UCSD-AML1 (cell line): ENCODE results near the gene FCAR.
"Not testable (repeated sequence)": the region's sequence is repeated elsewhere in the genome, so short reads cannot be mapped to it uniquely, and the experiment has no call there.

Source experiments
- DNase-seq: peaks from one replicate; lab custom pipeline; 2025; ENCODE audit not compliant: unreplicated experiment; lab: John Stamatoyannopoulos, UW

The FCAR gene

DNA sequence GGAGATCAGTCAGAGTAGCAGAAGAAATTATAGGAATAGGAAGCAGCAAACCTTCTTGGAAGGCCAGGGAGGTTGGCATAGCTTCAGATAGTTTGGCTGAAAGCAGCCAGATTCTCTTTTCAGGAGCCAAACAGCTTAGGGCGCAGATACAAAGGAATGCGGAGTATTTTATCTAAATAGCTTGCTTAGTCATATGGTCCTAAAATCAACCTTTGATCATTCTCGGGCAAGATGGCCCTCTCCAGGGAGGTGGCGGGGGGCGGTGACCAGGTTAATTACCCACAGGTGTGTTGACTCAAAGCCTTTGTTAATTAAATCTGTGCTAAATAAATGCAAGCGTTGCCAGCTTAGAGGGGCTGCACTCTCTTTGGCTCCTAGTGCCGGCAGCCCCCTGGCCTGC lies 19.4 kb downstream of the FCAR start:
- DNase-seq: no peak

DNA sequence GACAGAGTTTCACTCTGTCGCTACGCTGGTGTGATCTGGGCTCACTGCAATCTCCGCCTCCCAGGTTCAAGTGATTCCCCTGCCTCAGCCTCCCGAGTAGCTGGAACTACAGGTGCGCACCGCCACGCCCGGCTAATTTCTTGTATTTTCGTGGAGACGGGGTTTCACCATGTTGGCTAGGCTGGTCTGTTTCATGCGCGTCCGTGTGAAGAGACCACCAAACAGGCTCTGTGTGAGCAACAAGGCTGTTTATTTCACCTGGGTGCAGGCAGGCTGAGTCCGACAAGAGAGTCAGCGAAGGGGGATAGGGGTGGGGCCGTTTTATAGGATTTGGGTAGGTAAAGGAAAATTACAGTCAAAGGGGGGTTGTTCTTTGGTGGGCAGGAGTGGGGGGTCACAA lies 20.1 kb downstream of the FCAR start:
- not testable (repeated sequence) for DNase-seq

DNA sequence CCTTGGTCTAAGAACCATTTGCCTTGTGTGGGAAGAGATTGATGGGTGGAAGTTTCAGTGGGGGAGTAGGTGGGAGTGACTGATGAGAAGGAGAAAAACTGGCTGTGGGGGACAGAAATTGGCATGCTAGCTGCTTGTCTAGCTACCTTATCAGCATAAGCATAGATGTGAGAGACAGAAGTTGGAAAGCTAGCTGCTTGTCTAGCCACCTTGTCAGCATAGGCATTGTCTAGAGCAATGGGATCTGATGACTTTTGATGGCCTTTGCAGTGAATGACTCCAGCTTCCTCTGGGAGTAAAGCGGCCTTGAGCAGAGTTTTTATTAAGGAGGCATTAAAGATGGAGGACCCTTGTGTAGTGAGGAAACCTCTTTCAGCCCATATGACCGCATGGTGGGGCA lies 22.0 kb downstream of the FCAR start:
- no peak for DNase-seq

DNA sequence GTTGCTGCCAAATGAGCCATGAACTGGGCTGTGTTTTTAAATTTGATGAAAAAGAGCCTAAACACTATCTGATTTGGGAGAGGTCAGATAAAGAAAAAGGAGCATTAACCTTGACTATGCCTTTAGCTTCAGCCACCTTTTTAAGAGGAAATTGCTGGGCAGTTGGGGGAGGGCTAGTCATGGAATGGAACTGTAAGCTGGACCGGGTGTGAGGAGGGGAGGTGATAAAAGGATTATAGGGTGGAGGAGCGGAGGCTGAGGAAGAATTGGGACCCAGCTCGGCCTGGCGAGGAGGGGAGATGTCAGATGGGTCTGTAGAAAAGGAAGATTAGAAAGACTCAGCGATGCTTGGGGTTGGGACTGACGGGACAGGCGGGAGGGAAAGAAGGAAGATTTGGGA lies 24.6 kb downstream of the FCAR start:
- not testable (repeated sequence) for DNase-seq

DNA sequence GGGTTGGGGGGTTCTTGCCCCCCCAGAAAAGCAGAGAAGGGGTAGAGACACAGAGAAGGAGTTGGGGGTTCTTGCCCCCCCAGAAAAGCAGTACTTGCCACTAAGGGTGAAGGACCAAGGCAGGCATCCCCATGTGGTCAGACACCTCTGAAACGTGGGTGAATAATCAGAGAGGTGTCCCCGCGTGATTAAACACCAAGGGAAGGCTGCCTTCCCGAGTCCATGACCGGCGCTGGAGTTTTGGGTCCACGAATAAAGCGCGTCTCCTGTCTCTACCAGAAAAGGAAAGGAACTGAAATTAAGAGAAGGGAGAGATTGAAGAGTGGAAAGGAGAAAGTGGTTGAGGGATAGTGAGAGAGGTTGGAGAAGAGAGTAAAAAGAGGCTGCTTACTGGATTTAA lies 25.6 kb downstream of the FCAR start:
- not testable (repeated sequence) for DNase-seq

DNA sequence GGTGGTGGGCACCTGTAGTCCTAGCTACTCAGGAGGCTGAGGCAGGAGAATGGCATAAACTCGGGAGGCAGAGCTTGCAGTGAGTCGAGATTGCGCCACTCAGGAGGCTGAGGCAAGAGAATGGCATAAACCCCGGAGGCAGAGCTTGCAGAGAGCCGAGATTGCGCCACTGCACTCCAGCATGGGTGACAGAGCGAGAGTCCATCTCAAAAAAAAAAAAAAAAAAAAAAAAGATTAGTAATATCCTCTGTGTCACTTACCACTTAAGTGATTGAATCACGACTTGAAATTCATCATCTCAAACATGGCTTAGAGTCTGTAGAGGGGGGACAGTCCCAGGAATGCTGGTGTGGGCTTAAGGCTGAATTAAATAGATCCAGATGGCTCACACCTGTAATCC lies 27.1 kb downstream of the FCAR start:
- DNase-seq: not testable (repeated sequence)

DNA sequence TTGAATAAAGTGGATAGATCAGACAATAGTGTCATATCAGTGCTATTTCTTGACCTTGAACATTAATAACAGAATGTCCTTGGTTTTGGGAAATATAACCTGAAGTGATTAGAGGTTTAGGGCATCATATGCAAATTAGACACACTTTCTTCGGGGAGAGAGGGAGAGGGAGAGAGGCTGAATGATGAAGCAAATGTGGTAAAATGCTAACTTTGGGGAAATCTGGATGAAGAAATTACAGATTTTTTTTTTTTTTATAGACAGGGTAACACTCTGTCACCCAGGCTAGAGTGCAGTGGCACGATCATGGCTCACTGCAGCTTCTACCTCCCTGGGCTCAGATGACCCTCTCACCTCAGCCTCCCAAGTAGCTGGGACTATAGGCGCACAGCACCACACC lies 28.0 kb downstream of the FCAR start:
- DNase-seq: no peak

DNA sequence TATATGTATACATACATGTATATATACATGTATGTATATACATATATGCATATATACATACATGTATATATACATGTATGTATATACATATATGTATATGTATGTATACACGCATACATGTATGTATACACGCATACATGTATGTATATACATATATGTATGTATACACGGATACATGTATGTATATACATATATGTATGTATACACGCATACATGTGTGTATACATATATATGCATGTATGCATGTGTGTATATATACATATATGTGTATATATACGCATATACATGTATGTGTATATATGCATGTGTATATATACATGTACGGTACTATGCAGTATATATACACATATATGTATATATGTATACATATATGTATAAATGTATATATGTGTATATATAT lies 29.3 kb downstream of the FCAR start:
- DNase-seq: no peak

DNA sequence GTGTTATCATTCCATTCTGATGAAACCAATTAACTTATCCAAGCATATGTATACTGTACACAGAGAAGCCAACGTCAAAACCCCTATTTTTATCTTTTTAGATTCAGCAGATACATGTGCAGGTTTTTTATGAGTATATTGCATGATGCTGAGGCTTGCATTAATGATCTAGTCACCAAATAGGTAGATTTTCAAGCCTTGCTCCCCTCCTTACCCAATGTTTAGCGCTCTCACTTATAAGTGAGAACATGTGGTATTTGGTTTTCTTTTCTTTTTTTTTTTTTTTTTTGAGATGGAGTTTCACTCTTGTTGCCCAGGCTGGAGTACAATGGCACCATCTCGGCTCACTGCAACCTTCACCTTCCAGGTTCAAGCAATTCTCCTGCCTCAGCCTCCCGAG lies 30.2 kb downstream of the FCAR start:
- DNase-seq: not testable (repeated sequence)

DNA sequence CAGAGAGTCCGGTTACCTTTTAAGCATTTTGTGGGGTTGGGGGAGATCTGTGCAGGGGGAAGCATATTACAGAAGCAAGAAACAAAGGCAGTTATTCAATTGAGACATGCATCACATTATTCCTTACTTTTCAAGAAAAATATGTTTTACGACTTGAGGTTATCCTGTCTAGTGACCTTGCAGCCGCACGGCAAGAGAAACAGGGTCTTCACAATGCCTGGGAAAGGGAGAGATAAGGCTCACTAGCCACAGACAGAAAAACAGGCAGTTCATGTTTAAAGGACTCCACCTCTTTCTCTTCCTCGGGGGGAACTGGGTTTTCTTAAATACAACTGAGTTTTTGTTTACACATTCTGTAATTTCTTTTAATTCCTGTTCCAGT lies 31.4 kb downstream of the FCAR start:
- DNase-seq: no peak

DNA sequence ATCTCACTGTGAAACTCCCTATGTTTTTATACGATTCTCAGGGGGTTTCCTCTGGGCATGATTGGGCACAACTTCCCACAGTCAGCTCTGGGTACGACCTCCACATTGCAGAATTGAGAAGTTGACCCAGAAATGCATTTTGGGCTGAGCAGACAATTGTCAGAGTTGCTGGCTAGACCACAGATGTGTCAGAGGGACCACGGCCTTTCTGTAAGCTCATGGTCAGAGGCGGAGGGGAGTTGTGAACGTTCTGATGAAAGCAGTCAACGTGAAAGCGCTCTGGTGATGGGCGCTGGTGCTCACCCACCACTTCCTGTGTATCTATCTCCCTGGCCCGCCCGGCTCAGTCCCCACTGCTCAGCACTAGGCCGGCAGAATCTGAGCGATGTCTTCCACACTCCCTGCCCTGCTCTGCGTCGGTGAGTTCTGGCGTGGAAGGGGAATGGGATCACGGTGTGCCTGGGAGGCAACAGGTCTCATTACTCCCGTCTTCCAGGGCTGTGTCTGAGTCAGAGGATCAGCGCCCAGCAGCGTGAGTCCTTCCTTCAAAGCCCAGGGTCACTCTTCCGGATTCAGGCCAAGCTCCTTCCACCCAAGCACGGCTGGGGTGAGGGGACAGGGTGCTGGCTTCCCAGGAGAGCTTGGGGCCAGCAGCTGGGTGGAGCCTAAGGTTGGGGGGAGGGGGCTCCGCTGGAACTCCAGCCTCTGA lies 31.9 kb downstream of the FCAR start, which contains the start of gene NCR1:
Gene NCR1, plus strand, starts transcription at position 346 of the 709 bp plus-strand sequence. Its CDS starts 40 bp downstream, at position 386.
- DNase-seq: no peak

DNA sequence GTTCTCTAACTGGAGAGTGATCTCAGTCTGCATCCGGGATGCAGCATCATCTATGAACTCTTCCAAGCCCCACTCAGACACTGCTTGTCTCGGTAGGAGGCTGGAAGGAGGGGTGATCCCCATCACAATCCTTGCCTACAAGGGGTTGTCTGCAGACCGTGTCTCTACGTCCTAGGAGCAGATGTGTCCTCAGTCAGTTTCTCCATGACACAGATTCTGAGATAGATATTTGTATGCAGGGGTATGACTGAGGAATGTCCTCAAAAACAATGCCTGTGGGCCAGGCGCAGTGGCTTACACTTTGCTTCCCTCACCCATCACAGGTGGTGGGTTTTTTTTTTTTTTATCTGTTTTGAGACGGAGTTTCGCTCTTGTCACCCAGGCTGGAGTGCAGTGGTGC lies 32.8 kb downstream of the FCAR start:
- DNase-seq: no peak

DNA sequence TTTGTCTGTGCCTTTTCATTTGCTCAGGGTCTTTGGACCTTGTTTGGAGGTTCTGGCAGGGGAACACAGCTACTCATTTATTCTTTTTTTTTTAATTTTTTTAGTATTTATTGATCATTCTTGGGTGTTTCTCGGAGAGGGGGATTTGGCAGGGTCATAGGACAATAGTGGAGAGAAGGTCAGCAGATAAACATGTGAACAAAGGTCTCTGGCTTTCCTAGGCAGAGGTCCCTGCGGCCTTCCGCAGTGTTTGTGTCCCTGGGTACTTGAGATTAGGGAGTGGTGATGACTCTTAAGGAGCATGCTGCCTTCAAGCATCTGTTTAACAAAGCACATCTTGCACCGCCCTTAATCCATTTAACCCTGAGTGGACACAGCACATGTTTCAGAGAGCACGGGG lies 33.9 kb downstream of the FCAR start:
- DNase-seq: not testable (repeated sequence)

DNA sequence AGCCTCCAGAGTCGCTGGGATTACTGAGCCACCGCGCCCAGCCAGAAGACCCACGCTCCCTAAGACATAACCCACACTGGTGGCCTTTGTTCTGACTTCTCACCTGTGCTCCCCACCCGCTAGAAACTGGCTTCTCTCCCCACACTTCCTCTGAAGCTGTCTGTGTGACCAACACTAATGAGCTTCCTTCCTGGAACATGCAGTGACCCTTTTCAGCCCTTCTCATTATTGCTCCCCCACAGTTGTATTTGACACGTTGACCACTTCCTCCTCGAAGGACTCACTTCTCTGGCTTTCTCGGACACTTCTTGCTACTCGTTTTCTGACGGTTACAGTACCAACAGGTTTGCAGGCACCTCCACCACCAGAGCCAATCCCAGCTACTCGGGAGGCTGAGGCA lies 42.8 kb downstream of the FCAR start:
- peak; percentile 28 for DNase-seq

DNA sequence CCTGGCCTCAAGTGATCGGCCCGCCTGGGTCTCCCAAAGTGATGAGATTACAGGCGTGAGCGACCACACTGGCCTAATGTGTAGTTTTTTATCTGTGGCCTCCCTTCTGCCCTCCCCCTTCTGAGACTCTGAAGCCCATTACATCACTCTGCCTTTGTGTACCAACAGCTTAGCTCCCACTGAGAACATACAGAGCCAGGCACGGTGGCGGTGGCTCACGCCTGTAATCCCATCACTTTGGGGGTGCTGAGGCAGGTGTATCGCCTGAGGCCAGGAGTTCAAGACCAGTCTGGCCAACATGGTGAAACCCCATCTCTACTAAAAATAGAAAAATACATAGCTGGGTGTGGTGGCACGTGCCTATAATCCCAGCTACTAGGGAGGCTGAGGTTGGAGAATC lies 44.5 kb downstream of the FCAR start:
- no peak for DNase-seq

DNA sequence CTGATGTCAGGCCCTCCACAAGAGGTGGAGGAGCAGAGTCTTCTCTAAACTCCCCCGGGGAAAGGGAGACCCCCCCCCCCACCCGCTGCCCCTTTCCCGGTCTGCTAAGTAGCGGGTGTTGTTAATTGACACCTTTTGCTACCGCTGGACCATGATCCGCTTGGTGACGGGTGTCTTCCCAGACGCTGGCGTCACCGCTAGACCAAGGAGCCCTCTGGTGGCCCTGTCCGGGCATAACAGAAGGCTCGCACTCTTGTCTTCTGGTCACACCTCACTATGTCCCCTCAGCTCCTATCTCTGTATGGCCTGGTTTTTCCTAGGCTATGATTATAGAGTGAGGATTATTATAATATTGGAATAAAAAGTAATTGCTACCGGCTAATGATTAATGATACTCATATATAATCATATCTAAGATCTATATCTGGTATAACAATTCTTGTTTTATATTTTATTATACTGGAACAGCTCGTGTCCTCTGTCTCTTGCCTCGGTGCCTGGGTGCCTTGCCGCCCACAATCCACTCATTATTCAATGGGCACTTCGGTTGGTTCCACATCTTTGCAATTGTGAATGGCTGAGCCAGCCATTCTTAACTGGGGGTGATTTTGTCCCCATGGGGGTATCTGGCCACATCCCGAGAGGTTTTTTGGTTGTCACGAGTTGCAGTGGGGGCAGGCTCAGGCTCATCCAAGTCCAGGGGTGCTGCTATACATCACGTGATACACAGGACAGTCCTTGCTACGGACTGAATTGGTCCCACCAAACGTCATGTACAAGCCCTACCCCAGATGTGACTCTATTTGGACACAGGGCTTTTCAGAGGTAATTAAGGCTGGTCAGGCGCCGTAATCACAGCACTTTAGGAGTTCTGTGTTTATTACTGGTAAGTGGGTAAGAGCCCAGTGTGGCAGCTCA lies 45.9 kb downstream of the FCAR start:
- not testable (repeated sequence) for DNase-seq

DNA sequence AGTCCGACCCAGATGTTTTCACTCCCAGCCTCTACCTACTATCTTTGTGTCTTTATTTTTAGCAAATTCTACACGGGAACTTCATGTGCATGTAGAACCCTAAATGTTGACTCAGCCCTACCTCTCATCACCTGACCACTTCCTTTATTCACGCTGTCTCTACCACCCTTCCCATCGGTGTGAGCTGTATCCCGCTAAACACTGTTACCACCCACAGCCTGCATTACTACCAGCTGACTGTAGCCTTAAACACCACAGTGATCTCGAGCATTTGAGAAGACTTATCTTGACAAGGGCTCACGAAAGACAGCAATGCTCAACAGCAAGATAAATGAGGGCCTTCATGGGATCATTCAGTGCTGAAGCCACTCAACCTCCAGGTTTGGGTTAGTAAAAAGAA lies 47.0 kb downstream of the FCAR start:
- no peak for DNase-seq

DNA sequence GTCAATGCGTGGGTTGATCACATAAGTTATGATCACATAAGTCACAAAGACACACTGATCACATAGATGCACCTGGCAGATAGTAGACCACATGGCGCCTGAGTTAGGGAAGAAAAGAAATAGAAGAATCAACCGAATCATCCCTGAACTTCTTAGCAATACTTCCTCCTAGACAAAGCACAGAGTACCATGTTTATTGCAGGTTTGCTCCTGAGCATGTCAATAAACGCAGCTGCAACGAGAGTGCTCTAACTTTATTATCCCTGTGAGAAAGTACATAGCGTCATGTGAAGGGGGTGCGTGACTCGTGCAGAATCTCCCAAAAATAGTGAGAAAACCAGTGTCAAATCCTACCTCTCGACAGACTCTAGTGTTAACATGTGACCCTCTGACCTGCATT lies 49.2 kb downstream of the FCAR start:
- no peak for DNase-seq

DNA sequence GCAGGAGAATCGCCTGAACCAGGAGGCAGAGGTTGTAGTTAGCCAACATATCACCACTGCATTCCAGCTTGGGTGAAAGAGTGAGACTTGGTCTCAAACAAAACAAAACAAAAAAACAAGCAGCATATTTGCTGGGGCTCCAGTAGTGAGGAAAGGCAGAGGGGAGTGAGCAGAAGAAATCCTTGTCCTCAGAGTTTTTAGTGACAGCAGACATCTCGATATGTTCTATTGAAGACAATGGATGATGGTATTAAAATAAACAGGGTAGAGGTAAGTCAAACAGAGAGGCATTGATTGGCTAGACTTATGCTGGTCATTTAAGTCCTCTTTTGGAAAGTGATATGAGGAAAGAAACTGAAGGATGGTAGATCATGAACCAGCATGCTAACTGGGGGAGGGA lies 54.3 kb downstream of the FCAR start:
- no peak for DNase-seq

DNA sequence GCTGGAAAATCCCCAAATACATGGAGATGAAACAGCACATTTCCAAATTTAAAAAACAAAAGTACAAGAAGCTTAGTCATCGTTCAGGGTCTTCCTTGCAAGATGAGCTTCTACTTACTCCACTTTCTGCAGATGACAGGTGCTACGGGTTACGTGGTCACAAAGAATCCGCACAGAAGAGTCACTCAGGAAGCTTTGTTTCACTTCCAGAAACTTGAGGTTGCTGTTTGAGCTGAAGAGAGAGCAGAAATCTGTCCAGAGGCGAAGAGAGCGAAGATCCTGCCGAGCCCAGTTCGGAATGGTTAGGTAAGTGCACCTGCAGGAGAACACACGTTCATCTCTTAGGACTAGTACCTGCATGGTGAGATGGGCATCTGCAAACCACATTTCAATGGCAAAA lies 63.9 kb downstream of the FCAR start:
- DNase-seq: no peak

DNA sequence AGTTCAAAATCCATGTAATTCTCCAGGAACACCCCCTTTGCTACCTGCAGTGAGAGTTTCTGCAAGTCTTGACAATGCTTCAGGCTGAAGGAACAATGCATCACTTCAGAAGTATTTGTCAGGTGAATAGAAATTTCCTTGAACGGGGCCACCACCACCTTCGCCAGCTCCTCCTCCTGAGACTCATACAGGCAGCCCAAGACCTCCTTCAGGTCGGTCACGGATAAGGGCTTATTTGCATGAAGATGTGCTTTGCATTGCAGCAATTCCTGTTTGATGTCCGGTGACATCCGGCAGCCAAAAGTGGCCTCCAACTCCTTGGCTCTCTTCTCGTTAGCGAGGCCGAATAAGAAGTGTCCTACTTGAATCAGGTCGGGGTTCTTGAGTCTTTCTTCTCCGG lies 64.9 kb downstream of the FCAR start:
- DNase-seq: no peak

DNA sequence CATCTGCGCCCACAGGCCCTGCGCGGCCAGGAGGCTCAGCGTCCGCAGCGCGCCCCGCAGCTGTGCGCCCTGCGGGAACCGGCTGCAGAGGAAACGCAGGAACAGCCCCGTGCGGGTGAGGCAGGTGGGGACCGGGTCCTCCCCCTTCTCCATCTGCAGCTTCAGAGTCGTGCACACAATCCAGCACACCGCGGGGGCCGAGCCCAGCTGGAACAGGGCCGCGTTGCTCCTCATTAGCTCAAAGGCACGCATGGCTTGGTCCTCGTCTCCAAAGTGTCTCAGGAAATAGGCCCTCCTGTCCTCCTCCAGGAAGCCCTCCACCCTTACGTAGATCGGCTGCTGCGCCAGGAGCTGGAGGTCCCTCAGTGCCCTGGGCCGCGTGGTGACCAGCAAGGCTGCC lies 65.5 kb downstream of the FCAR start:
- DNase-seq: not testable (repeated sequence)
